IPS-15b (cell line): ENCODE results near the gene SORCS3.

Experiments
- H3K27me3 ChIP-seq: one replicate; pipeline ENCODE4 v1.6.1; 2013; ENCODE audit warnings: low read length; ENCODE audit not compliant: control insufficient read depth, insufficient read depth
- H3K36me3 ChIP-seq: one replicate; pipeline ENCODE4 v1.6.1; 2013; ENCODE audit warnings: low read length; ENCODE audit not compliant: control insufficient read depth, insufficient read depth
- H3K4me1 ChIP-seq: one replicate; pipeline ENCODE4 v1.6.1; 2013; ENCODE audit warnings: mild to moderate bottlenecking, low read length; ENCODE audit not compliant: control insufficient read depth, insufficient read depth
- H3K4me3 ChIP-seq: one replicate; pipeline ENCODE4 v1.5.1; 2013; ENCODE audit warnings: low read depth, low read length
- H3K9ac ChIP-seq: one replicate; pipeline ENCODE4 v1.6.1; 2013; ENCODE audit warnings: low read depth, mild to moderate bottlenecking, low read length
- H3K9me3 ChIP-seq: one replicate; pipeline ENCODE4 v1.6.1; 2013; ENCODE audit warnings: mild to moderate bottlenecking, low read length; ENCODE audit not compliant: control insufficient read depth, insufficient read depth

The SORCS3 gene

DNA sequence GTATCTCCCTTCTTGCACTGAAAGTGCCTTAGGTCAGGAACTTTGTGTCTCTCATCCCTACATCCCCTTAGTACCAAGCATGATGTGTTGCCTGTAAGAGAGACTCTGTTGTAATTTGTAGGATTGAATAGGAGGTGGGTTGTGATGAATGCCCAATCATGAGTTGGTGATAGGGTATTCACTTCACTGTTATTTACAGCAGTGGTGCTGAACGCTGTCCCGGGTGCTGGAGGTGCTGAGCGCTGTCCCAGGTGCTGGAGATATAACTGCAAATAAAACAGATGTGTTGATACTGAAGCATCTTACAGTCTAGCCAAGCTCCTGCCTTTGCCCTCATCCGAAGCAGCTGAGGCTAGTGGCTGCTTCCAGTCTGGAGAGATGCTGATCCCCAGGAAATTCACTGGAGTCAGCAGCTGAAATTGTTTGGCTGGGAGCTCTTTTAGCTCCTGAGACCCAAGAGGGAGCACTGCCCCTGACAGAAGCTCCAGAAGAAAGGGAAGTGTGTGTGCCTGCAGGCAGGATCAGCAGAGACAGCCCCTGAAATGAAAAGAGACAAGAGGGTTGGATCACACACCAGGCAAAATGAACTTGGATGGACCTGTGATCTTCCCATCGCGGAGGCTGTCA lies 183.4 kb downstream of the SORCS3 start:
- Histone ChIP-seq H3K27me3 (no peaks in the 10 kb centered on the region), H3K9ac (no peak overlapping the region), H3K4me3 (no peak overlapping the region)

GRCh38 chr10:104831272-104831671 lies 190.2 kb downstream of the SORCS3 start:
- Histone ChIP-seq H3K27me3 (no peaks in the 10 kb centered on the region), H3K9ac (no peak overlapping the region), H3K4me3 (no peak overlapping the region), H3K9me3 (no peaks in the 10 kb centered on the region), H3K36me3 (no peaks in the 10 kb centered on the region), H3K4me1 (no peaks in the 10 kb centered on the region)

More for the DNA sequence above, 183.4 kb downstream of the SORCS3 start:
- no peaks in the 10 kb centered on the region for H3K9me3 ChIP-seq
- H3K36me3 ChIP-seq: no peaks in the 10 kb centered on the region
- H3K4me1 ChIP-seq: no peaks in the 10 kb centered on the region

DNA sequence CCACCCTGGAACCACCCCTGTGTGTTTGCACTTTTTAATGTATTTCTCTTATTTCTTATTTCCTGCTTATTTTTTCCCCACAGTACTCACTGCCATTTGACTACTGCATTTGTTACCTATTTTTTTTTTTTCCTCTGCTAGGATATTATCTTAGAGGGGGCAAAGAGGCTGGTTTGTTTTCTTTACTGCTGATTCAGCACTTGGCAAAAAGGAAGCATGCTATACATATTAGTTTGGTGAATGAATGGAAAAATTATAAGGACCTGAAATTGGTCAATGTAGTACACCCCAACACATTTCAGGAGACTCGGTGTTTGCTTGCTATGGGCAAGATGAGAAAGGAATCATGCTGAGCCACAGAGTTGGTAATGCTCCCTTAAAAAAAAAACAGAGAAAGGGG lies 193.5 kb downstream of the SORCS3 start:
- Histone ChIP-seq H3K27me3 (no peaks in the 10 kb centered on the region), H3K9ac (no peak overlapping the region), H3K4me1 (no peaks in the 10 kb centered on the region), H3K4me3 (no peak overlapping the region), H3K9me3 (no peaks in the 10 kb centered on the region), H3K36me3 (no peaks in the 10 kb centered on the region)

DNA sequence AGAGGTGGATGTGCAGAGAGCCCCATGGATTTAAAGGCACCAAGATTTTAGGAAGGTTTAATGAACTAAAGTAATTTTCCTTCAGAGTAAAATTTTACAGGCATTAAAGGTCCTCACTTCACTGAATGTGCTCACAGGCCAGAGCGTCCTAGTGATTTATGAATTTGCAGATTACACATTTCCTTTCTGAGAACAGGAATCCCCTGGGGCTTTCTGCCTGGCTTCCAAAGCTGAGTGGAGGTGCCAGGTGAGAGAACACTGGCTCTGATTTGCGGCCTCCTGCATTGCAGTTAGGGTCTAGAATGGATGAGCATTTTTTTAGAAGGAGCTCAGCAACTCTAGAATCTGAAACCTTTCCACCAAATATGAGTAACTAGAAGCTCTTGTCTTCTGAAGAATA lies 194.3 kb downstream of the SORCS3 start:
- Histone ChIP-seq H3K27me3 (no peaks in the 10 kb centered on the region), H3K36me3 (no peaks in the 10 kb centered on the region), H3K9me3 (no peaks in the 10 kb centered on the region), H3K4me3 (no peak overlapping the region), H3K4me1 (no peaks in the 10 kb centered on the region), H3K9ac (no peak overlapping the region)

GRCh38 chr10:104842704-104843103 lies 201.6 kb downstream of the SORCS3 start:
- Histone ChIP-seq H3K27me3 (no peaks in the 10 kb centered on the region), H3K9me3 (no peaks in the 10 kb centered on the region), H3K36me3 (no peaks in the 10 kb centered on the region), H3K4me3 (no peak overlapping the region), H3K4me1 (no peaks in the 10 kb centered on the region), H3K9ac (no peak overlapping the region)

DNA sequence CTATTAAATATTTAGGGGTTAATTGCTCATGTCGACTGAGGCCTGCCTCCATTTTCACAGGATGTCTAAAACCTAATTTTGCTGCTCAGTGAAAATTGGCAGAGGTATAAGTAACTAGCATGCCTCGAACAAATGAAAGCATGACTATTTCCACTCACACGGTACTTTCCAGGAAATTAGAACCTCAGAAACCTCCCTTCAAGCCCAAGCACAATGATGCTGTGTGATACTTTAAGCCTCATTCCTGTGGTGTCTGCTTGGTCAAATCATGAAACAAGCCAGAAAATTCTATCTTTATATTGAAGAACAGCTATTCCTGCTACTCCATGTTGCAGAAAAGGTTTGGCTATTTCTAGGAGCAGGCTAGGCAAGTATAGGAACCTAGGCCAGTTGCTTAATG lies 203.0 kb downstream of the SORCS3 start:
- H3K27me3 ChIP-seq: no peaks in the 10 kb centered on the region
- H3K9me3 ChIP-seq: no peaks in the 10 kb centered on the region
- no peaks in the 10 kb centered on the region for H3K36me3 ChIP-seq
- H3K4me3 ChIP-seq: no peak overlapping the region
- no peak overlapping the region for H3K9ac ChIP-seq
- H3K4me1 ChIP-seq: no peaks in the 10 kb centered on the region

GRCh38 chr10:104850023-104850422 lies 208.9 kb downstream of the SORCS3 start:
- Histone ChIP-seq H3K9ac (no peak overlapping the region), H3K4me1 (no peaks in the 10 kb centered on the region), H3K27me3 (no peaks in the 10 kb centered on the region), H3K4me3 (no peak overlapping the region), H3K9me3 (no peaks in the 10 kb centered on the region), H3K36me3 (no peaks in the 10 kb centered on the region)

GRCh38 chr10:104867966-104868598 lies 227.0 kb downstream of the SORCS3 start:
- Histone ChIP-seq H3K9me3 (no peaks in the 10 kb centered on the region), H3K27me3 (no peaks in the 10 kb centered on the region), H3K4me3 (no peak overlapping the region), H3K9ac (no peak overlapping the region), H3K4me1 (peaks cover 3% of the 10 kb centered on the region), H3K36me3 (no peaks in the 10 kb centered on the region)

GRCh38 chr10:104872691-104873090 lies 231.6 kb downstream of the SORCS3 start:
- peaks cover 3% of the 10 kb centered on the region for H3K4me1 ChIP-seq
- no peaks in the 10 kb centered on the region for H3K9me3 ChIP-seq
- no peaks in the 10 kb centered on the region for H3K27me3 ChIP-seq
- no peak overlapping the region for H3K4me3 ChIP-seq
- H3K9ac ChIP-seq: no peak overlapping the region
- no peaks in the 10 kb centered on the region for H3K36me3 ChIP-seq

DNA sequence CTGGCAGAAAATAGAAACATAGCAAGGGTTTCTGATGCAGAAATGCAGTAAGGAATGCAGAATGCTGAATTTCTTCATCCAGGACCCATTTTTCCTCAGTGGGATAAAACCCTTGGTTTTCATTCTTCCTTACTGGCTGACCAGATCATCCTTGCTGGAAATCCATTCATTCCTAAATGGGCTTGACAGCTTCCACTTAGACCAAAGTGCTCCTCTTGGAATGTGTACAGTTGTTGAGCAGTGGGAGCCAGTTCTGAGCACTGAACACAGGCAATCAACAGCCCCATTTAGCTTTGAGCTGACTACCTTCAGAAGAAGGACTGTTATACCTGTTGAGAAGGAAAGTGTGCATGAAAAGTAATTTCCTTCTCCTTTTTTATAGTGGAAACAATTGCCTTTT lies 232.1 kb downstream of the SORCS3 start:
- H3K9ac ChIP-seq: no peak overlapping the region
- H3K27me3 ChIP-seq: no peaks in the 10 kb centered on the region
- H3K36me3 ChIP-seq: no peaks in the 10 kb centered on the region
- no peak overlapping the region for H3K4me3 ChIP-seq
- H3K9me3 ChIP-seq: no peaks in the 10 kb centered on the region
- H3K4me1 ChIP-seq: peaks cover 3% of the 10 kb centered on the region

- no peak overlapping the region for H3K4me3 ChIP-seq
- no peak overlapping the region for H3K9ac ChIP-seq
- no peaks in the 10 kb centered on the region for H3K36me3 ChIP-seq
- H3K27me3 ChIP-seq: no peaks in the 10 kb centered on the region
- no peaks in the 10 kb centered on the region for H3K9me3 ChIP-seq
- H3K4me1 ChIP-seq: peaks cover 3% of the 10 kb centered on the region
Observed at GRCh38 chr10:104875561-104875960, 234.5 kb downstream of the SORCS3 start.

DNA sequence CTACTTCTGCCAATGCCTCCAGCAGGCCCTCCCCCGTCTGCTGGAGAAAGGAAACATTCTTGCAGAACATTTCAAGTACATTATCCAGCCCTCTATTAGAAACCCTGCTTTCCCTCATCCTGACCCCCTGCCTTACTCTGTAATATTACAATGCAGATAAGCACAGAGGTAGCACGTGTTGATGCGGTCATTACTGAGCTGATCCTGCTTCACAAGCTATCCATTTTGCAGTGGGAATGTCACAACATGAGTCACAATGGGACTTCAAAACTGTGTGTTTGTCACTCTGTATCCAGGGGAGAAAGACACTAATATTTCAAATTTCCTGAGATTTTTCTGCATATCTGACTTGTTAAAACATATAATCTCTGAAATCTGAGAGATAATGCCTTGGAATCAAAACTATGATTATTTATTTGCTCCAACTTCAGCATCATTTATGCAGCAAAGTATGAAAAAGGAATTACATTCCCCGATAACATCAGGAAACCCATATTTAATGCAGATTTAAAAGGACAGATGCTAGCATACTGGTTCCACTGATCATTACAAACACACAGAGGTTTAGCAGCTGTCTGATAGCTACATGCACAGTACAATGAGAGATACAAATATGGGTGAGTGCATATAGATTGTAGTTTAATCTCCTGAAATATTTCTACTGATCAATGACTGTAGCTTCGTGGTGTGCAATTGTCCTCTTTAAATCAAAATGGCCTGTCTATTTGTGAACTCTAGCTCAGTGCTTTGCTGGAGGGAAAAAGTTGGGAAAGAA lies 239.7 kb downstream of the SORCS3 start:
- Histone ChIP-seq H3K4me3 (no peak overlapping the region), H3K9ac (no peak overlapping the region), H3K9me3 (no peaks in the 10 kb centered on the region), H3K27me3 (no peaks in the 10 kb centered on the region), H3K4me1 (no peaks in the 10 kb centered on the region), H3K36me3 (no peaks in the 10 kb centered on the region)
